ENCODE measurements around the gene ILK. TPM values are rescaled to one million over a fixed set of nuclear protein-coding genes. Genes with fewer than 3 reads are reported as not detected.

The ILK gene
- total RNA-seq, 2 donors from 2014 or later: 82.8 to 137 TPM

- Histone ChIP-seq H3K4me3 (no peak overlapping the region), H3K4me1 (peaks cover 25% of the 10 kb centered on the region), H3K27ac (no peak overlapping the region), H3K27me3 (no peaks in the 10 kb centered on the region), H3K36me3 (replicated peaks in 1 of 2; ENCODE audit: insufficient read depth in 1 of 2, low read depth in 2 of 2) (no peaks in the 10 kb centered on the region), H3K9me3 (no peaks in the 10 kb centered on the region)
- TF ChIP-seq POLR2A (IDR thresholded peaks at IDR 0.05): no peak
- TF ChIP-seq, protein P1, sequence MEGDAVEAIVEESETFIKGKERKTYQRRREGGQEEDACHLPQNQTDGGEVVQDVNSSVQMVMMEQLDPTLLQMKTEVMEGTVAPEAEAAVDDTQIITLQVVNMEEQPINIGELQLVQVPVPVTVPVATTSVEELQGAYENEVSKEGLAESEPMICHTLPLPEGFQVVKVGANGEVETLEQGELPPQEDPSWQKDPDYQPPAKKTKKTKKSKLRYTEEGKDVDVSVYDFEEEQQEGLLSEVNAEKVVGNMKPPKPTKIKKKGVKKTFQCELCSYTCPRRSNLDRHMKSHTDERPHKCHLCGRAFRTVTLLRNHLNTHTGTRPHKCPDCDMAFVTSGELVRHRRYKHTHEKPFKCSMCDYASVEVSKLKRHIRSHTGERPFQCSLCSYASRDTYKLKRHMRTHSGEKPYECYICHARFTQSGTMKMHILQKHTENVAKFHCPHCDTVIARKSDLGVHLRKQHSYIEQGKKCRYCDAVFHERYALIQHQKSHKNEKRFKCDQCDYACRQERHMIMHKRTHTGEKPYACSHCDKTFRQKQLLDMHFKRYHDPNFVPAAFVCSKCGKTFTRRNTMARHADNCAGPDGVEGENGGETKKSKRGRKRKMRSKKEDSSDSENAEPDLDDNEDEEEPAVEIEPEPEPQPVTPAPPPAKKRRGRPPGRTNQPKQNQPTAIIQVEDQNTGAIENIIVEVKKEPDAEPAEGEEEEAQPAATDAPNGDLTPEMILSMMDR (IDR thresholded peaks at IDR 0.05): no peak
- DNase-seq (no peak), ATAC-seq (no peak)
- 78 to 96% methylated on average over 1 of the region's 1 CpG for WGBS, 2 donors
- intact Hi-C loops (cut with DNase I): loop anchor here (10.0 kb wide), 1 partner anchor 54 kb away; no protein-coding TSS in a partner anchor
Observed at GRCh38 chr11:6620636-6621035, 17.1 kb downstream of the ILK start.

- TF ChIP-seq, protein P1 (IDR thresholded peaks at IDR 0.05): no peak
- no peak for TF ChIP-seq POLR2A (IDR thresholded peaks at IDR 0.05)
- no peak for DNase-seq
Observed at GRCh38 chr11:6621711-6622211, 18.2 kb downstream of the ILK start.

DNA sequence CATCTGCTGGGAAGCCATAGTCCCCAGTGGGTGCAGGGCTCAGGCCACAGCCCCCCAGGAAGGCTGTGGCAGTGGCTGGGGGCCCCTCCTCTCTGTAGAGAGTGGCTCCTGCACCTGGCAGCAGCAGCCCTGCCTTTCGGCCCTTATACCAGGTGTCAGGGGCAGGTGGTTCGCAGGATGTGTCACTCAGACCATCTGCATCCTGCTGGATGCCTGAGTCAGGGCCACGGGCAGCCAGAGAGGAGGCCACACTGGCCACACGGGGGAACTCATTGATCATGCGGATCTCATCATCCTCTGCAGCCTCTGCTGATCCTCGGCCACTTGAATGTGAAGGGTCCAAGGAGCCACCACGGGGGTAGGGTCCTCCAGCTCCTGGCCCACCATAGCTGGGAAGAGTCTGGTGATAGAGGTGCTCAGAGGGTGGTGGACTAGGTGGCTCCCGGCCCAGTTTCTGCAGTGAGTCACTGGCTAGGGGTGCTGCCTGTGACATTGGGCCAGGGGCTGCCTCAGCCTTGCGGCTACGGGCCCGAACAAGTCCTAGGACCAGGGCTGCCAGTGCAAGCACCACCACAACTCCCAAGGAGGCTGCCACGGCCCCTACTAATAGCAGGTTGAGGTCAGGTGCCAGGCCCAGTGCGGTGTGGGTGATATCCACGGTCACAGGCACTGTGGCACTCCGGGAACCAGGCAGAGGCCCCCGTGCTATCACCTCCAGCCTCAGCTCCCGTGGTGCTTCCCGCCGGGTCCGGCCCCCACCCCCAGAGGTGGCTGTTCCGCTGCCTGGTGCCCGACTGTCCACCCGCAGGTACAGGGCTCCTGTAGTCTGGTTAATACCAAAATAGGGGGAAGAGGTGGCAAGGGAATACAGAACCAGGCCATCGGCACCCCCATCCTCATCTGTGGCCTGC lies 18.9 kb downstream of the ILK start:
- intact Hi-C loops (cut with DNase I): loop anchor here (10.0 kb wide), 1 partner anchor 52 kb away; no protein-coding TSS in a partner anchor
- no peak overlapping the region for H3K4me3 ChIP-seq
- DNase-seq (no peak), ATAC-seq (no peak)
- WGBS, 2 donors: 89 to 90% methylated on average over 15 to 24 of the region's 24 CpGs
- H3K4me1 ChIP-seq: peaks cover 25% of the 10 kb centered on the region
- no peaks in the 10 kb centered on the region for H3K27me3 ChIP-seq
- no peaks in the 10 kb centered on the region for H3K36me3 ChIP-seq (replicated peaks in 1 of 2; ENCODE audit: insufficient read depth in 1 of 2, low read depth in 2 of 2)
- TF ChIP-seq, protein P1 (IDR thresholded peaks at IDR 0.05): no peak
- no peak for TF ChIP-seq POLR2A (IDR thresholded peaks at IDR 0.05)
- no peak overlapping the region for H3K27ac ChIP-seq
- no peaks in the 10 kb centered on the region for H3K9me3 ChIP-seq

More at GRCh38 chr11:6621711-6622211, 18.2 kb downstream of the ILK start:
- Histone ChIP-seq H3K27ac (no peak overlapping the region), H3K4me1 (peaks cover 25% of the 10 kb centered on the region), H3K27me3 (no peaks in the 10 kb centered on the region), H3K4me3 (no peak overlapping the region), H3K36me3 (replicated peaks in 1 of 2; ENCODE audit: insufficient read depth in 1 of 2, low read depth in 2 of 2) (no peaks in the 10 kb centered on the region), H3K9me3 (no peaks in the 10 kb centered on the region)
- no peak for ATAC-seq
- intact Hi-C loops (cut with DNase I): loop anchor here (10.0 kb wide), 1 partner anchor 53 kb away; no protein-coding TSS in a partner anchor
- WGBS, 2 donors: 79 to 81% methylated on average over 7 to 15 of the region's 16 CpGs

DNA sequence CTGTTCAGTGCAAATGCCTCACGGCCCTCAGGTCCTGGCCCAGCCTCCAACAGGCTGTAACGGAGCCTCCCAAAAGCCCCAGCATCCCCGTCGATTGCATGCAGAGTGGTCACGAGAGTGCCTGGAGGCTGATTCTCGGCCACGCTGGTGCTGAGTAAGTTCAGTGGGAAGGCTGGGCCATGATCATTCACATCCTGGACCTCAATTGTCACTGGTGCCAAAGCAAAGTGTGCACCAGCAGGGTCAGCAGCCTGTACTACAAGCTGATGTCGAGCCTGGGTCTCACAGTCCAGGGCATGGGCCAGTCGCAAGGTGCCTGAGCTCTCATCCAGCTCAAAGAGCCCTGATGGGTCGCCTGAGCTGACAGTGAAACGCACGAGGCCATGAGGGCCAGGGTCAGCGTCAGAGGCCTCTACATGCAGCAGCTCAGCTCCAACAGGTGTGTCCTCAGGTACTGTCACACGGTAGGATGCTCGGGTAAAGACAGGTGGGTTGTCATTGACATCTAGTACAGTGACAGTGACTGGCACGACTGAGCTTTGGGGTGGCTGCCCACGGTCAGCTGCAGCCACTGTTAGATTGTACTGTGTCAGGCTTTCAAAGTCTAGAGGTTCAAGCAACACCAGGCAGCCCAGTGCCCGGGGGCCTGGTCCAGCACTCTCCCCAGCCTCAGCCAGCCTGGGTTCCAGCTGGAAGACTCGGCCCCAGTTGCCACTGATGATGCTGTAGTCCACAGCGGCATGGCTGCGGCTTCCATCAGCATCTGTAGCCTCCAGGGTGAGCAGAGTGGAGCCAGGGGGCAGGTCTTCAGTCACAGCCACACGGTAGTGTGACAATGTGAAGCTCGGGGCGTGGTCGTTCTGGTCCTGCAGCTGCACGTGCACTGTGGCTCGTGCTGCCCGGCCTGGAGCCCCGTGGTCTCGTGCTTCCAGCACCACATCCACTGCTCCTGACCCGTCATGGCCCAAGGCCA lies 20.1 kb downstream of the ILK start:
- Histone ChIP-seq H3K9me3 (no peaks in the 10 kb centered on the region), H3K4me1 (peaks cover 13% of the 10 kb centered on the region), H3K36me3 (replicated peaks in 1 of 2; ENCODE audit: insufficient read depth in 1 of 2, low read depth in 2 of 2) (no peaks in the 10 kb centered on the region), H3K27me3 (no peaks in the 10 kb centered on the region), H3K27ac (no peak overlapping the region), H3K4me3 (no peak overlapping the region)
- intact Hi-C loops (cut with DNase I): loop anchor here (10.0 kb wide), 1 partner anchor 51 kb away; no protein-coding TSS in a partner anchor
- TF ChIP-seq, protein P1 (IDR thresholded peaks at IDR 0.05): no peak
- TF ChIP-seq POLR2A (IDR thresholded peaks at IDR 0.05): no peak
- peak in 1 of 4 donors; percentile 7 for DNase-seq
- no peak for ATAC-seq
- WGBS, 2 donors: 88 to 89% methylated on average over 19 to 31 of the region's 31 CpGs

Measured in body of pancreas (tissue), 4 donors.